Measurements from ENCODE around the gene APPL2. TPM values are rescaled to one million over a fixed set of nuclear protein-coding genes. Genes with fewer than 3 reads are reported as not detected.

APPL2 gene
- total RNA-seq, 1 experiment from 2014 or later, result 26.7 TPM

DNA sequence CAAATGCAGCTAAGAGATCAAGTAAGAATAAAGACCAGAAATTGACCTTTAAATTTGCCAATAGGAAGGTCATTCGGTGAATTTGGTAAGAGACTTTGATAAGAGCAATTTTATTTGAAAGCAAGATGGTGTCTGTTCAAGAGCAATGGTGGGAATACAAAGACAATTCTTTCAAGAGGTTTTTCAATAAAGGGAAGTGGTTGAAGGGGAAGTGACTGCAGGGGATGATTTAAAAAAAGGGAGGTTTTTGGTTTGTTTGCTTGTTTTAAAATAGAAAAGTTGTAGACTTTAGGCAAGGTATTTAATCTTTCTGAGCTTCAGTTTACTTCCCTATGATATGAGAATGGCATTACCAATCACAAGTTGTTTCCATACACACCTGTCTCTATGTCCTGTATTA, 4.3 kb upstream of the APPL2 start:
- TF ChIP-seq, protein P1, sequence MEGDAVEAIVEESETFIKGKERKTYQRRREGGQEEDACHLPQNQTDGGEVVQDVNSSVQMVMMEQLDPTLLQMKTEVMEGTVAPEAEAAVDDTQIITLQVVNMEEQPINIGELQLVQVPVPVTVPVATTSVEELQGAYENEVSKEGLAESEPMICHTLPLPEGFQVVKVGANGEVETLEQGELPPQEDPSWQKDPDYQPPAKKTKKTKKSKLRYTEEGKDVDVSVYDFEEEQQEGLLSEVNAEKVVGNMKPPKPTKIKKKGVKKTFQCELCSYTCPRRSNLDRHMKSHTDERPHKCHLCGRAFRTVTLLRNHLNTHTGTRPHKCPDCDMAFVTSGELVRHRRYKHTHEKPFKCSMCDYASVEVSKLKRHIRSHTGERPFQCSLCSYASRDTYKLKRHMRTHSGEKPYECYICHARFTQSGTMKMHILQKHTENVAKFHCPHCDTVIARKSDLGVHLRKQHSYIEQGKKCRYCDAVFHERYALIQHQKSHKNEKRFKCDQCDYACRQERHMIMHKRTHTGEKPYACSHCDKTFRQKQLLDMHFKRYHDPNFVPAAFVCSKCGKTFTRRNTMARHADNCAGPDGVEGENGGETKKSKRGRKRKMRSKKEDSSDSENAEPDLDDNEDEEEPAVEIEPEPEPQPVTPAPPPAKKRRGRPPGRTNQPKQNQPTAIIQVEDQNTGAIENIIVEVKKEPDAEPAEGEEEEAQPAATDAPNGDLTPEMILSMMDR (conservative IDR thresholded peaks at IDR 0.05; ENCODE audit: low read depth, low read length), result no peak
- TF ChIP-seq EZH2 (IDR thresholded peaks at IDR 0.05; ENCODE audit: borderline replicate concordance, low read depth, low read length, poor library complexity, severe bottlenecking), result no peak
- Histone ChIP-seq H3K4me3 (ENCODE audit: low read depth, low read length, poor library complexity, severe bottlenecking) (no peak overlapping the region), H3K36me3 (ENCODE audit: insufficient read depth, low read length, poor library complexity, severe bottlenecking) (no peaks in the 10 kb centered on the region), H3K4me1 (ENCODE audit: insufficient read depth, low read length, poor library complexity, severe bottlenecking) (peaks cover under 1% of the 10 kb centered on the region), H3K27me3 (replicated peaks; ENCODE audit: insufficient read depth, low read depth, low read length, poor library complexity) (no peaks in the 10 kb centered on the region), H3K27ac (ENCODE audit: low read depth, low read length, poor library complexity, severe bottlenecking) (no peak overlapping the region), H3K9me3 (ENCODE audit: low read depth, low read length, poor library complexity, severe bottlenecking) (peaks cover 4% of the 10 kb centered on the region)
- ChIA-PET CTCF (no interaction called here), POLR2A (ENCODE audit: low non-redundant PET) (no interaction called here)
- intact Hi-C loops (cut with micrococcal nuclease; ENCODE audit: unreplicated experiment), result no loop called here
- no peak for DNase-seq (ENCODE audit: low spot score)
- no TSS peak for BruUV-seq (replicated peaks)

DNA sequence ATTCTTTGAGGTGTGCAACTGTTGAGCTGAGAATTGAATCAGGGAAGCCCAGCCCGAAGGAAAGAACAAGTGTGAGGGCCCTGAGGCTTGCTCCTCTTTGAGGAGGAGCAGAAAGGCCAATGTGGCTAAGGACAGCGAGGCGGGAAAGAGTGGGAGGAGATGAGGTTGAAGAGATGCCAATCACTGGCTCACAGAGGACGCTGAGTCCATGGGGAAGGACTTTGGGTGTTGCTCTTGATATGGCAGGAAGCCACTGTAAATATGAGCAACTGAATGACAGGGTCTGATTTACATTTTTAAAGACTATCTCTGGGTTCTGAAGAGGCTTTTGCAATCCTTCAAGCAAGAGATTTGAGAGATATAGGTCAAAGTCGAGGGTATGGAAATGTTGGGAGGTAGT, 3.3 kb upstream of the APPL2 start:
- TF ChIP-seq, protein P1 (conservative IDR thresholded peaks at IDR 0.05; ENCODE audit: low read depth, low read length), result no peak
- no peak for TF ChIP-seq EZH2 (IDR thresholded peaks at IDR 0.05; ENCODE audit: borderline replicate concordance, low read depth, low read length, poor library complexity, severe bottlenecking)
- DNase-seq (ENCODE audit: low spot score), result no peak
- BruUV-seq (replicated peaks), result no TSS peak
- intact Hi-C loops (cut with micrococcal nuclease; ENCODE audit: unreplicated experiment), result loop anchor here (5.0 kb wide), 1 partner anchor 143 kb away; no protein-coding TSS in a partner anchor
- POLR2A ChIA-PET (ENCODE audit: low non-redundant PET), result no interaction called here
- H3K27ac ChIP-seq (ENCODE audit: low read depth, low read length, poor library complexity, severe bottlenecking), result no peak overlapping the region
- no peak overlapping the region for H3K4me3 ChIP-seq (ENCODE audit: low read depth, low read length, poor library complexity, severe bottlenecking)
- CTCF ChIA-PET, result no interaction called here
- no peaks in the 10 kb centered on the region for H3K36me3 ChIP-seq (ENCODE audit: insufficient read depth, low read length, poor library complexity, severe bottlenecking)
- H3K9me3 ChIP-seq (ENCODE audit: low read depth, low read length, poor library complexity, severe bottlenecking), result no peaks in the 10 kb centered on the region
- peaks cover 6% of the 10 kb centered on the region for H3K4me1 ChIP-seq (ENCODE audit: insufficient read depth, low read length, poor library complexity, severe bottlenecking)
- no peaks in the 10 kb centered on the region for H3K27me3 ChIP-seq (replicated peaks; ENCODE audit: insufficient read depth, low read depth, low read length, poor library complexity)

DNA sequence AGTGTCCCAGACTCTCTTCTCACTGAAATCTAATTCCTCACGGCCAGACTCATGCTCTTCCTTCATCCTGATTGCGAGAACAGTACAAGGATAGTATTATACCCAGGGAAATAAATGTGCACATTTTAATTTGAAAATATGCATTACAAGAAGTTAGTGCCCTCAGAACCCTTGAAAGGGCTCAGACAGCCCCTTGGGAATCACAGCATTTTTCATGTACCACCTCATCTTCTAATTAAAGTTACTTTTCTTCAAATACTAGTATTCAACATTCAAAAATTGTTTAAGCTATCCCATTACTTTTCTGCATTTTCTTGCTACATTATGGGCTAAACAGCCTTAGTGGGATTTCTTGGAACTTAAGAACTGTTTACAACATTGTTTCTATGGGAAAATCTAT, 1.7 kb upstream of the APPL2 start:
- intact Hi-C loops (cut with micrococcal nuclease; ENCODE audit: unreplicated experiment), result loop anchor here (5.0 kb wide), 1 partner anchor 145 kb away; no protein-coding TSS in a partner anchor
- ChIA-PET POLR2A (ENCODE audit: low non-redundant PET) (no interaction called here), CTCF (no interaction called here)
- no peaks in the 10 kb centered on the region for H3K27me3 ChIP-seq (replicated peaks; ENCODE audit: insufficient read depth, low read depth, low read length, poor library complexity)
- H3K4me3 ChIP-seq (ENCODE audit: low read depth, low read length, poor library complexity, severe bottlenecking), result no peak overlapping the region
- peaks cover 6% of the 10 kb centered on the region for H3K4me1 ChIP-seq (ENCODE audit: insufficient read depth, low read length, poor library complexity, severe bottlenecking)
- H3K36me3 ChIP-seq (ENCODE audit: insufficient read depth, low read length, poor library complexity, severe bottlenecking), result no peaks in the 10 kb centered on the region
- DNase-seq (ENCODE audit: low spot score), result no peak
- TF ChIP-seq, protein P1 (conservative IDR thresholded peaks at IDR 0.05; ENCODE audit: low read depth, low read length), result no peak
- no peak for TF ChIP-seq EZH2 (IDR thresholded peaks at IDR 0.05; ENCODE audit: borderline replicate concordance, low read depth, low read length, poor library complexity, severe bottlenecking)
- no peaks in the 10 kb centered on the region for H3K9me3 ChIP-seq (ENCODE audit: low read depth, low read length, poor library complexity, severe bottlenecking)
- no peak overlapping the region for H3K27ac ChIP-seq (ENCODE audit: low read depth, low read length, poor library complexity, severe bottlenecking)
- BruUV-seq (replicated peaks), result no TSS peak

Measured in A673 (cell line).